Thymus (tissue), 11 donors: ENCODE data around the gene NAT14. TPM values are rescaled to one million over a fixed set of nuclear protein-coding genes. Genes with fewer than 3 reads are reported as not detected.
"Not testable (repeated sequence)": the region's sequence is repeated elsewhere in the genome, so short reads cannot be mapped to it uniquely, and the experiment has no call there.

Experiments
- DNase-seq, 9 donors: peaks; one replicate each; pipeline ENCODE4 v3.0.0-alpha.2; 2013; ENCODE audit warnings: low spot score in 9 of 9, low read depth in 6 of 9, missing footprints in 1 of 9
- H3K27ac ChIP-seq, 2 donors: one replicate each; pipeline ENCODE4 v1.5.1; 2013; ENCODE audit warnings: control low read depth in 1 of 2, low read depth in 1 of 2, low read length in 1 of 2, mild to moderate bottlenecking in 1 of 2, moderate library complexity in 1 of 2
- H3K27me3 ChIP-seq, 2 donors: one replicate each; pipeline ENCODE4 v1.5.1; 2013; ENCODE audit warnings: low read length in 1 of 2; ENCODE audit not compliant: control insufficient read depth in 2 of 2, insufficient read depth in 1 of 2
- H3K36me3 ChIP-seq, 2 donors: one replicate each; pipeline ENCODE4 v1.5.1; 2013; ENCODE audit warnings: low read length in 1 of 2, mild to moderate bottlenecking in 1 of 2, moderate library complexity in 1 of 2; ENCODE audit not compliant: control insufficient read depth in 2 of 2, insufficient read depth in 2 of 2
- H3K4me1 ChIP-seq, 2 donors: one replicate each; pipeline ENCODE4 v1.5.1; 2013; ENCODE audit warnings: low read length in 2 of 2; ENCODE audit not compliant: control insufficient read depth in 2 of 2, insufficient read depth in 2 of 2
- H3K4me3 ChIP-seq, 2 donors: one replicate each; pipeline ENCODE4 v1.5.1; 2013; ENCODE audit warnings: low read length in 2 of 2, control low read depth in 1 of 2, mild to moderate bottlenecking in 1 of 2
- H3K9me3 ChIP-seq, 2 donors: one replicate each; pipeline ENCODE4 v1.5.1; 2013; ENCODE audit warnings: low read length in 1 of 2, mild to moderate bottlenecking in 1 of 2; ENCODE audit not compliant: control insufficient read depth in 2 of 2, insufficient read depth in 1 of 2
- WGBS: extraction: QIAGEN DNeasy Blood & Tissue Kit; methylation state at CpG from one replicate; pipeline ENCODE4 v1.1.7; 2013; 5-methylcytosine and 5-hydroxymethylcytosine counted together
- polyA plus RNA-seq: library from polyadenylated mRNA; stranded (reverse); fragments of 200-250 nt; gene quantifications from one replicate; pipeline ENCODE4 v1.2.3, GENCODE V29; 2013
- total RNA-seq: library from RNA; stranded (reverse); fragments of 120-200 nt; gene quantifications from one replicate; pipeline ENCODE4 v1.2.4, GENCODE V29; 2013
- donor health status: healthy.

The NAT14 gene
- total and polyA plus RNA-seq, 2 donors, result 58.2 to 116 TPM

DNA sequence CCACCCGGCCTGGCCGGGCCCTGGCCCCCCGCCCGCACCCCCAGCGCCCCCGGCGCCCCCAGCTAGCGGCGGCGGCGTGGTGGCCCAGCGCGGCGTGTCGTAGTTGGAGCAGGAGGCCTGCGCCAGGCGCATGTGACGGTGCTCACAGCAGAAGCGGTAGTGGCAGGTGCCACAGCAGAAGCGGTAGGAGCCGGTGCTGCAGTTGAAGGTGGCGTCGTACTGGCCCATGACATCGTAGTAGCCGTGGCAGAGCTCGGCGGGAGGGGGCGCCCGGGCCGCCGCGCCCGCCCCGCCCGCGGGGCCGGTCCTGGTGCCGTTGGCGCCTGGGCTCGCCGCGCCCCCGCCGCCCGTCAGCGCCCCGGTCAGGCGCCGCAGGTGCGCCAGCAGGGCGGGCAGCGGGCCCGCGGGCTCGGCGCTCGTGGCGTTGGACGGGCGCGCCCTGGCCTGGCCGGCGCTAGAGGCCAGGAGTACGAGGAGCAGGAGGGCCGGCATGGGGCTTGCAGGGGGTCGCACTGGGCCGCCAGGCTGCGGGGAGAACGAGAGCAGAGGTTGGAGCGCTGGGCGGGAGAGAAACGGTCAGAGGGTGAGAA lies 42.5 kb upstream of the NAT14 start:
- Histone ChIP-seq H3K36me3 (no peaks in the 10 kb centered on the region), H3K9me3 (peaks cover under 1 to 15% of the 10 kb centered on the region in 2 donors), H3K27me3 (peaks cover 74 to 97% of the 10 kb centered on the region in 2 donors), H3K4me1 (peaks cover 8 to 22% of the 10 kb centered on the region in 2 donors), H3K27ac (no peak overlapping the region), H3K4me3 (peak overlapping the region in 1 of 2 donors; percentile 26)
- DNase-seq, result no peak
- WGBS, result 2% methylated on average over 72 of the region's 72 CpGs

DNA sequence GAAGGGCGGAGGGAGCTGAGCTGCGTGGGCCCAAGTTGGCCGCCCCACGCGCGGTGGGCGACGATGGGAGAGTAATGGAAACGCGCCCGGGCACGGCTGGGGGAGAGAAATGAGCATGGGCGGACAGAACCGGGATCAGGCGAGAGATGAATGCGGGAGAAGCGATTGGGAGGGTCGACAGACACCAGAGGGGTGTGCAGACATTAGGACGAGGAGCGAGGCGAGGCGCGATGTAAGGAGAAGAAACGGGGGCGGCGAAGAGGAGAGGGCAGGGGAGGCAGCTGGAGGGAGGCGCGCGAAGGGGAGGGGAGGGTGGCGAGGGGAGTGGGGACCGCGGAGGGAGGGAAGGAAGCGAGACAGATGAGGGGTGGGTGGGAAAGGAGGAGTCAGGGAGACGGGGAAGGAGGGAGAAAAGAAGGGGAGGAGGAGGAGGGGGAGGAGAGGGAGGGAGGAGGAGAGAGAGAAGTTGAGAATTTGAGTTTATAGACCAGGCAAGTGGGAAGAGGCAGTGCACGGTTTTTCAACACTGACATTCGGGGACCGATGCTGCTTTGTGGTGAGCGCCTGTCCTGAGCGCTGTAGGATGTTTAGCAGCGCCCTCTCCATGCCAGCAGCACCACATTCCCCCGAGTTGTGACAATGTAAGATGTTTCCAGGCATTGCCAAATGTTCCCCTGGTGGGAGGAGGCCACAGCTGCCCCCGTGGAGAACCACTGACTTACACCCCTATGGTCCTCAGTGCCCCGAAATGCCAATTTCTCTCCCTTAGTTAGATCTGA lies 41.8 kb upstream of the NAT14 start, which contains the start of gene SHISA7:
Gene SHISA7, minus strand, starts transcription at position 256 of the 779 bp plus-strand sequence. CDS start 437 bp downstream, outside the sequence.
- H3K4me1 ChIP-seq, result peaks cover 8 to 22% of the 10 kb centered on the region in 2 donors
- H3K4me3 ChIP-seq, result peak within 1 kb of the TSS in 1 of 2 donors; percentile 26
- DNase-seq, result no peak
- H3K9me3 ChIP-seq, result peaks cover 0 to 15% of the 10 kb centered on the region in 2 donors
- H3K27me3 ChIP-seq, result peaks cover 68 to 97% of the 10 kb centered on the region in 2 donors
- WGBS, result 3% methylated on average over 43 of the region's 43 CpGs
- no peak within 1 kb of the TSS for H3K27ac ChIP-seq
- no peaks in the 10 kb centered on the region for H3K36me3 ChIP-seq

DNA sequence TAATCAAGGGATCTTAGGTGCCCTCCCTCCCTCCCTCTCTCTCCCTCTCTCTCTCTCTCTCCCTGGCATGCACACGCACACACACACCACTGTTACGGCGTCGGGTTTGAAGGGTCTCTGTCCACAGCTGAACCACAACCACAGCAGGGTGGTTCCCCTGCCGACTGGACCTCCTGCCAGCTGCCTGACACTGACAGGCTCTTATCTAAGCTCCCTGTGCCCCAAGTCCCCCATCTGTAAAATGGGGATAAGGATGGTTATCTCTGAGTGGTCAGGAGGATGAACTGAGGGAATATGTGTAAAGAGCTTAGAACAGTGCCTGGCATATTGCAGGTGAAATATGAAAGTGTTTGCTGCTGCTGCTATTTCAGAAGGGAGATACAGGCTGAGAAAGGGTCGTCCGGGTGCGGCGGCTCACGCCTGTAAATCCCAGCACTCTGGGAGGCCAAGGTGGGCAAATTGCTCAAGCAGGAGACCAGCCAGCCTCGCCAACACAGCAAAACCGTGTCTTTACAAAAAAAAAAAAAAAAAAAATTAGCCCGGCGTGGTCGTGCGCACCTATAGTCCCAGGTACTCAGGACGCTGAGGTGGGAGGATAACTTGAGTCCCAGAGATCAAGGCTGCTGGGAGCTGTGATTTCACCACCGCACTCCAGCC lies 41.0 kb upstream of the NAT14 start:
- Histone ChIP-seq H3K4me3 (no peak overlapping the region), H3K27ac (no peak overlapping the region), H3K36me3 (no peaks in the 10 kb centered on the region), H3K27me3 (peaks cover 61 to 92% of the 10 kb centered on the region in 2 donors), H3K9me3 (peaks cover 0 to 15% of the 10 kb centered on the region in 2 donors), H3K4me1 (peaks cover 8 to 22% of the 10 kb centered on the region in 2 donors)
- DNase-seq, result no peak
- 38% methylated on average over 18 of the region's 18 CpGs for WGBS

DNA sequence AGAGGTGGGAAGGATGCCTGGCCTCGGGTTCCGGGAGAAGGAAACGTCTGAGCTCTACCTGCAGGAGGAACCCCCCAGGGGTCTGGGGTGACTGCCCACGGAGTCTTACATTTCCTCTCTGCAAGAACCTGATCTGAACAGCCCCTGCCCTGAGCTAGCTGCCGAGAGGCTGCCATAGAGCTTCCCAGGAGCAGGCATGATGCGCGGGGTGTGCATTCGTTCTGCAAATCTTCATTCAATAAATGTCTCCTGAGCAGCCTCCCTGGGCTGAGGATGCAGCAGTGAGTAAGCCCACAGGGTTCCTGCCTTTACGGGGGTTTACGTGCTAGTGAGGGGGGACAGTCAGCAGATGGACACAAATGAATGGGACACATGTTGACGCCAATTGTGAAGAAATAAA lies 40.3 kb upstream of the NAT14 start:
- peaks cover 61 to 92% of the 10 kb centered on the region in 2 donors for H3K27me3 ChIP-seq
- WGBS, result 49% methylated on average over 11 of the region's 11 CpGs

DNA sequence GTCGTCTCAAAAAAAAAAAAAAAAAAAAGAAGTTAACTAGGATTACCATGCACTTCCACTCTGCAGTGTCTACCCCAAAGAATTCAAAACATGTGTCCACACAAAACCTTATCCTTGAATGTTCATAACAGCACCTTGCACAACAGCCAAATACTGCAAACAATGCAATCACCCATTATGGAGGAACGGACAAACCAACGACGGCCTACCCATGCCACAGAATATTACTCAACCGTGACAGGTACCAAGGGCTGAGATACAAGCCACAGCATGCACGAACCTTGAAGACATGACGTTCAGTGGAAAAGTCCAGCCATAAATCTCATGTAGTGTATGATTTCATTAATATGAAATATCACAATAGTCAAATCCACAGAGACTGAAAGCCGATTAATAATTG lies 38.9 kb upstream of the NAT14 start:
- Histone ChIP-seq H3K36me3 (no peaks in the 10 kb centered on the region), H3K27ac (no peak overlapping the region), H3K27me3 (peaks cover 60 to 91% of the 10 kb centered on the region in 2 donors), H3K4me1 (peaks cover 8 to 16% of the 10 kb centered on the region in 2 donors), H3K4me3 (no peak overlapping the region), H3K9me3 (peaks cover 0 to 4% of the 10 kb centered on the region in 2 donors)
- 73% methylated on average over 8 of the region's 8 CpGs for WGBS
- no peak for DNase-seq

More for the DNA sequence above, 40.3 kb upstream of the NAT14 start:
- H3K4me1 ChIP-seq, result peaks cover 8 to 22% of the 10 kb centered on the region in 2 donors
- no peaks in the 10 kb centered on the region for H3K36me3 ChIP-seq
- DNase-seq, result no peak
- H3K9me3 ChIP-seq, result peaks cover 0 to 15% of the 10 kb centered on the region in 2 donors
- H3K27ac ChIP-seq, result no peak overlapping the region
- no peak overlapping the region for H3K4me3 ChIP-seq

GRCh38 chr19:55447421-55448174 lies 37.4 kb upstream of the NAT14 start:
- WGBS, result 49% methylated on average over 16 of the region's 16 CpGs
- Histone ChIP-seq H3K27me3 (peaks cover 60 to 92% of the 10 kb centered on the region in 2 donors), H3K27ac (no peak overlapping the region), H3K36me3 (no peaks in the 10 kb centered on the region), H3K4me3 (no peak overlapping the region), H3K4me1 (peaks cover 17% of the 10 kb centered on the region in 2 donors), H3K9me3 (no peaks in the 10 kb centered on the region)
- no peak for DNase-seq

- H3K4me3 ChIP-seq, H3K9me3 ChIP-seq, H3K27ac ChIP-seq, DNase-seq, H3K36me3 ChIP-seq: not testable (repeated sequence)
- H3K27me3 ChIP-seq, result peaks cover 55 to 92% of the 10 kb centered on the region in 2 donors
- WGBS, result 95% methylated on average over 5 of the region's 5 CpGs
- peaks cover 16 to 18% of the 10 kb centered on the region in 2 donors for H3K4me1 ChIP-seq
Observed at GRCh38 chr19:55448175-55448490, 36.9 kb upstream of the NAT14 start.

DNA sequence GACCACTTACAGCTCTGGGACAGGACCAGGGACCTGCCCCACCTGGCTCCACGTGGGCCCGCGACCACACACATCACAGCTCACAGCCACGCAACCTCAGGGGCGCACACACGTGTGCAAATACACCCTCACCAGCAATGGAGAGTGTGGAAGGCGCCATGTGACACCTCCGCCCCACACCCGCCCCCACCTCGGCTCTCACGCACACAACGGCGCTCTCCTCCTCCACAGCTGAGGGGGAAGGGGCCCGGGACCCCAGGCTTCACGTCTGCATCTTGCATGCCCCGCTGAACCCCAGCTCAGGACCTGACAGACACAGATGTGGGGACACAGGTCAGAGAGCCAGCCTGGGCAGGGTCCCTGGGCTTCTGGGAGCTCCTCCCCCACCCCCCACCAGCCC lies 35.5 kb upstream of the NAT14 start:
- H3K4me3 ChIP-seq, result no peak overlapping the region
- H3K9me3 ChIP-seq, result no peaks in the 10 kb centered on the region
- DNase-seq, result no peak
- H3K27ac ChIP-seq, result no peak overlapping the region
- no peaks in the 10 kb centered on the region for H3K36me3 ChIP-seq
- WGBS, result 43% methylated on average over 16 of the region's 16 CpGs
- peaks cover 45 to 88% of the 10 kb centered on the region in 2 donors for H3K27me3 ChIP-seq
- peaks cover 13 to 15% of the 10 kb centered on the region in 2 donors for H3K4me1 ChIP-seq
